ENCODE measurements around the gene RSRC1.

RSRC1 gene

GRCh38 chr3:158167737-158168557 is 58.1 kb downstream of the RSRC1 start:
- CTCF ChIA-PET: interaction anchor here (0.5 kb wide), 1 partner anchor 266 kb away, joined by 3 read pairs; no protein-coding TSS in a partner anchor

GRCh38 chr3:158169091-158169491 is 59.2 kb downstream of the RSRC1 start:
- POLR2A ChIA-PET (ENCODE audit: low non-redundant PET): no interaction called here
- TF ChIP-seq CTCF (conservative IDR thresholded peaks at IDR 0.05; ENCODE audit: low read depth): no peak
- peak; percentile 3 for DNase-seq (ENCODE audit: low spot score)
- CTCF ChIA-PET: no interaction called here
- no peak overlapping the region for H3K27ac ChIP-seq

More at GRCh38 chr3:158167737-158168557, 58.1 kb downstream of the RSRC1 start:
- no peak for TF ChIP-seq CTCF (conservative IDR thresholded peaks at IDR 0.05; ENCODE audit: low read depth)
- no peak overlapping the region for H3K27ac ChIP-seq
- peak; percentile 92 for DNase-seq (ENCODE audit: low spot score)
- POLR2A ChIA-PET (ENCODE audit: low non-redundant PET): no interaction called here

- DNase-seq (ENCODE audit: low spot score): no peak
- POLR2A ChIA-PET (ENCODE audit: low non-redundant PET): interaction anchor here (0.7 kb wide), 1 partner anchor 494 kb away, joined by 3 read pairs; no protein-coding TSS in a partner anchor
- H3K27ac ChIP-seq: no peak overlapping the region
- TF ChIP-seq CTCF (conservative IDR thresholded peaks at IDR 0.05; ENCODE audit: low read depth): no peak
- CTCF ChIA-PET: no interaction called here
Measured at GRCh38 chr3:158181096-158181495, 71.2 kb downstream of the RSRC1 start.

GRCh38 chr3:158185711-158186110 is 75.8 kb downstream of the RSRC1 start:
- no peak overlapping the region for H3K27ac ChIP-seq
- DNase-seq (ENCODE audit: low spot score): no peak
- CTCF ChIA-PET: interaction anchor here (0.7 to 0.8 kb wide), 2 partner anchors 14 to 66 kb away, joined by 3 to 4 read pairs; no protein-coding TSS in a partner anchor
- POLR2A ChIA-PET (ENCODE audit: low non-redundant PET): no interaction called here
- TF ChIP-seq CTCF (conservative IDR thresholded peaks at IDR 0.05; ENCODE audit: low read depth): no peak

GRCh38 chr3:158200955-158201354 is 91.1 kb downstream of the RSRC1 start:
- TF ChIP-seq CTCF (conservative IDR thresholded peaks at IDR 0.05; ENCODE audit: low read depth): no peak
- no peak for DNase-seq (ENCODE audit: low spot score)
- POLR2A ChIA-PET (ENCODE audit: low non-redundant PET): no interaction called here
- no peak overlapping the region for H3K27ac ChIP-seq
- CTCF ChIA-PET: no interaction called here

- no peak overlapping the region for H3K27ac ChIP-seq
- TF ChIP-seq CTCF (conservative IDR thresholded peaks at IDR 0.05; ENCODE audit: low read depth): no peak
- CTCF ChIA-PET: no interaction called here
- POLR2A ChIA-PET (ENCODE audit: low non-redundant PET): no interaction called here
- no peak for DNase-seq (ENCODE audit: low spot score)
Measured at GRCh38 chr3:158205324-158205723, 95.4 kb downstream of the RSRC1 start.

Data from RWPE1 (cell line).